Loucy (cell line): ENCODE results near the gene HAPLN2.

Experiments
- EZH2phosphoT487 ChIP-seq: fragments of 200-600 bp; IDR thresholded peaks from 2 replicates; pipeline ENCODE4 v1.6.1; 2018; ENCODE audit warnings: antibody characterized with exemption, mild to moderate bottlenecking, moderate library complexity, borderline replicate concordance
- TF ChIP-seq, protein P1 (sequence below): fragments of 200-600 bp; sonication (generic); conservative IDR thresholded peaks from 2 replicates; pipeline ENCODE4 v1.5.1; 2014; ENCODE audit warnings: mild to moderate bottlenecking, antibody characterized with exemption, low read length

DNA sequence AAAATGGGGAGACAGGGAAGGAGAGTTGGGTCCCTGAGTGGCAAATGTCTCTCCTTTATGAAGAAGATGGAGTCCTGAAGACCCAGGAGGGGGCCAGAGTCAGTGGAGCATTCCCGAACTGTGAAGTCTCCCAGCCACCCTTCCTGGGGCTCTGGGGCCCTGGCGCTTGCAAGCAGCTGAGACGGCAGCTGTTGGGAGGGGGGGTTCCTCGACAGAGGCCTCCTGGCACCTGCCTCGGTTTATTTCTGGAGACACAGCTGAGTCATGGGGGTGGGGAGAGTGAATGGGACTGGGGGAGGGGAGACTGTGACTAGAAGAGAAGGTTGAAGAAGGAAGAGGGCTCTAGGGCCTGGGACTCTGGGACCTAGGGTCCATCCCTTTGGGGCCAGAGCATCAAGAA is 44.0 kb downstream of the HAPLN2 start:
- TF ChIP-seq, protein P1, sequence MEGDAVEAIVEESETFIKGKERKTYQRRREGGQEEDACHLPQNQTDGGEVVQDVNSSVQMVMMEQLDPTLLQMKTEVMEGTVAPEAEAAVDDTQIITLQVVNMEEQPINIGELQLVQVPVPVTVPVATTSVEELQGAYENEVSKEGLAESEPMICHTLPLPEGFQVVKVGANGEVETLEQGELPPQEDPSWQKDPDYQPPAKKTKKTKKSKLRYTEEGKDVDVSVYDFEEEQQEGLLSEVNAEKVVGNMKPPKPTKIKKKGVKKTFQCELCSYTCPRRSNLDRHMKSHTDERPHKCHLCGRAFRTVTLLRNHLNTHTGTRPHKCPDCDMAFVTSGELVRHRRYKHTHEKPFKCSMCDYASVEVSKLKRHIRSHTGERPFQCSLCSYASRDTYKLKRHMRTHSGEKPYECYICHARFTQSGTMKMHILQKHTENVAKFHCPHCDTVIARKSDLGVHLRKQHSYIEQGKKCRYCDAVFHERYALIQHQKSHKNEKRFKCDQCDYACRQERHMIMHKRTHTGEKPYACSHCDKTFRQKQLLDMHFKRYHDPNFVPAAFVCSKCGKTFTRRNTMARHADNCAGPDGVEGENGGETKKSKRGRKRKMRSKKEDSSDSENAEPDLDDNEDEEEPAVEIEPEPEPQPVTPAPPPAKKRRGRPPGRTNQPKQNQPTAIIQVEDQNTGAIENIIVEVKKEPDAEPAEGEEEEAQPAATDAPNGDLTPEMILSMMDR: no peak
- TF ChIP-seq EZH2phosphoT487: no peak
